ENCODE data around the gene TERT.
"Not testable (repeated sequence)": the region's sequence is repeated elsewhere in the genome, so short reads cannot be mapped to it uniquely, and the experiment has no call there.

The TERT gene

GRCh38 chr5:1277781-1278180, 17.1 kb downstream of the TERT start:
- DNase-seq, result no peak

DNA sequence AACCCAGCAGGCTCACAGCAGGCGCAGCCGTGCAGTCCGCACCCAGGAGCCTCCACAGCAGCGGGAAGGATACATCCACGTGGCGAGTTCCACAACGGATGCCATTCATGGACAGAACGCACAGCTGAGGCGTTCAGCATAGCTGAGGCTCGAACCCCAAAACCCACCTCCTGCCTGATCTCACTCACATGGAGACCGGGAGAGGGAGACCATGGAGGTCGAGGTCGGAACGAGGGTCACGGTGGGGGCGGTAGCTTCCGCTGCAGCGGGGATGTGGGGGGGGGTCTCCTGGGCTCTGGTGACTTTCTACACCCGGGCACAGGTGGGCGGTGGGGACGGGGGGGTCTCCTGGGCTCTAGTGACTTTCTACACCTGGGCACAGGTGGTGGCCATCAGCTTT, 17.5 kb downstream of the TERT start:
- DNase-seq, result no peak

- DNase-seq, result no peak
These were observed 17.9 kb downstream of the TERT start for GRCh38 chr5:1276930-1277329.

GRCh38 chr5:1275397-1276391, 19.2 kb downstream of the TERT start:
- DNase-seq, result not testable (repeated sequence)

DNA sequence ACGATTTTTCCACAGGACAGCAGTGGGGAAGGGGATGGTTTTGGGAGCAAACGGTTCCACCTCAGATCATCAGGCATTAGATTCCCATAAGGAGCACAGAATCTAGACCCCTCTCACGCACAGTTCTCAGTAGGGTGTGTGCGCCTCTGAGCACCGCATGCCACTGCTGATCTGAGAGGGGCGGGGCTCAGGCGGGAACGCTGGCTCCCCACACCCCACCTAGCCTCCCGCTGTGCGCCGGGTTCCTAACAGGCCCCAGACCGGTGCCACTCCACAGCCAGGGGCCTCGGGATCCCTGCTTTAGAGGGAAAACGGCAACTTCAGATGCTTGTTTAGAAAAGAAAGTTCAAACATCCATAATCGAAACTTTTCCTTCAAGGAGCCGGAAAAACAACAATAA, 20.4 kb downstream of the TERT start:
- no peak for DNase-seq

- DNase-seq, result no peak
These were observed 21.1 kb downstream of the TERT start for GRCh38 chr5:1273745-1274144.

DNA sequence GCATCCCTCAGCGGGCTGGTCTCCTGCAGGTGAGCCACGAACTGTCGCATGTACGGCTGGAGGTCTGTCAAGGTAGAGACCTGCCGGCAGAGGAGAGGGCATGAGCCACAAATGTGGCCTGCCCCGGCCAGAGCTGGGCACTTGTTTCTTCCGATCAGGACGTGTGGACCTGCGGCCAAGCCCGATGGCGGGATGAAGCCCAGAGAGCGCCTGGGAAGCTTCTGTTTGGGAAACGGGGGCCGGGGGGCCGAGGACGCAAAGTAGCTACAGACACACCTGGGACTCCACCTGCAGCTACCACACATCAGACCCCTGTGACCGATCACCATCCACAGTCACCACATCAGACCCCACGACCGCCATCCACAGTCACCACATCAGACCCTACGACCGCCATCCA, 22.7 kb downstream of the TERT start:
- DNase-seq, result no peak

GRCh38 chr5:1270933-1271914, 23.6 kb downstream of the TERT start:
- DNase-seq, result no peak

DNA sequence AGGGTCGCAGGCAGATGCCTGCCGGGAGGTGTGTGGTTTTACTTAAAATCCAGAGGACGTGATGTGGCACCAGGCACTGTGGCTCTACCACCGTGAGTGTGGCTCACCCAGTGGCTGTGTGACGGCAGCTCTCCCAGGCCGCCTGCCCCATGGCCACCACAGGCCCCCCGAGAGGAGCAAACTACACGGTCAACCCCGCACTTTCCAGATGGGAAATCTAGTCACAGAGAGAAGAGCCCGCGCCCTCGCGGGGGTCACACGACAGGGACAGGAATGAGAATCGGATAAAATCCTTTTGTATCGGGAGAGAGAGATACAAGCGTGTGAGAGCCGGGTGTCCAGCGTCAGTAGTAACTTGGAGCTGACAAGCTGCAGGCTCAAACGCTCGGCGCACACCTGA, 24.4 kb downstream of the TERT start:
- no peak for DNase-seq

GRCh38 chr5:1268666-1269065, 26.2 kb downstream of the TERT start:
- no peak for DNase-seq

GRCh38 chr5:1268056-1268455, 26.8 kb downstream of the TERT start:
- DNase-seq, result no peak

DNA sequence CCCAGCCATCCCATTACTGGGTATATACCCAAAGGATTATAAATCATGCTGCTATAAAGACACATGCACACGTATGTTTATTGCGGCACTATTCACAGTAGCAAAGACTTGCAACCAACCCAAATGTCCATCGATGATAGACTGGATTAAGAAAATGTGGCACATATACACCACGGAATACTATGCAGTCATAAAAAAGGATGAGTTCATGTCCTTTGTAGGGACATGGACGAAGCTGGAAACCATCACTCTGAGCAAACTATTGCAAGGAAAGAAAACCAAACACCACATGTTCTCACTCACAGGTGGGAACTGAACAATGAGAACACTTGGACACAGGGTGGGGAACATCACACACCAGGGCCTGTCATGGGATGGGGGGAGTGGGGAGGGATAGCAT, 27.4 kb downstream of the TERT start:
- DNase-seq, result not testable (repeated sequence)

- DNase-seq, result no peak
These were observed 28.1 kb downstream of the TERT start for GRCh38 chr5:1266791-1267190.

DNA sequence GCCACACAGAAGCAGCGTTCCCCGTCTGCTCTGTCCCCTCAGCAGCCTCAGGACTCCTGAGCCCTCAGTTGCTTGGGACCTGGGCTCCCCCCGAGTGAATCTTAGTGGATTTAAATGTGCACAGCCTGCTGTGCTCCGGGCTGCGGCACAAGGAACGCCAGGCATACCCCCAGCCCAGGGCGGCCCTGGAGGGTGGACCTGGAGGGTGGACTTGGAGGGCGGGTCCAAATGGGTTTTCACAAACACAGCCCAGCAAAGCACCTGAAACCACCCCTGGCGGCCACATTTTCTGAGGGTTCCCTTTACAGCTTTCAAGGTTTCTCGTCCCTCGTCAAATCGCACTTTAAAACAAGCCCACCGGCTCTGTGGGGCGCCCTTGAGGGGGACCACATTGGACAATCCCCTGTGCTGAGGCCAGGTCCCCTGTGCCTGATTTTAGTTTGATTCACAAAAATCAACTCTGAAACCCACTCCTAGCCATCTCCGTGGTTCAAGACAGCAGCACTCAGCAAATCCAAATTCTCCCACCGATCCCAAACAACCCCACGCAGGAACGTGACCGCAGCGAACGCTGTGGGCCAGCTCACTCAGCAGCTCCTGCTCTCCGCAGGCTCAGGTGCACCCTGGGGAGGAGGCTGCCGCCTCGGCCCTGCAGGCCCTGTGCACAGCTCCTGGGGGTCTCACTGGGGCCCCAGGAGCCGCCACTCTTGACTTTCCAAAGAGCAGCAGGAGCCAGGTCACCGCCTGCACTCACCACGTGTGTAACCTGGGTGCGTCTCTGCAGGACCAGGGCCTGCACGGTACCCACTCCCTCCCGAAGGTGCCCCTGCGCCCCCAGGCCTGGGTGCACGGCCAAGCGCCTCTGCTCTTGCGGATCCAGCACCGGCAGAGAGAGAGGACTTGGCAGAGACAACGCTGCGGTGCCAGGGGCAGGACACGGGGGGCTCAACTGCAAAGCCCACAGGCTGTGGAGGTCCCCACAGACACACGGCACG, 29.1 kb downstream of the TERT start:
- no peak for DNase-seq

- DNase-seq, result no peak
These were observed 29.8 kb downstream of the TERT start for GRCh38 chr5:1265026-1265425.

DNA sequence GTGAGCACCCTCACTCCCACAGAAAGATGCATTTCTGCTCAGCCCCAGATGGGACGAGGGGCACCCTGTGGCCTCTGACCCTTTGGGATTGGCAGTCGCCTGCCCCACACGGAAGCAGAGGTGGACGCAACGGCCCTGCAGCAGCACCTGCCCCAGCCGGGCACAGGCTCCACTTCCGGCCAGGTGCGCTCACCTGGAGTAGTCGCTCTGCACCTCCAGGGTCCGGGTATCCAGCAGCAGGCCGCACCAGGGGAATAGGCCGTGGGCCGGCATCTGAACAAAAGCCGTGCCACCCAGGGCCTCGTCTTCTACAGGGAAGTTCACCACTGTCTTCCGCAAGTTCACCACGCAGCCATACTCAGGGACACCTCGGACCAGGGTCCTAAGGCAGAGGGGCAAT, 30.7 kb downstream of the TERT start:
- DNase-seq, result no peak

GRCh38 chr5:1262381-1262780, 32.5 kb downstream of the TERT start:
- DNase-seq, result no peak

- no peak for DNase-seq
These were observed 33.2 kb downstream of the TERT start for GRCh38 chr5:1261643-1262042.

DNA sequence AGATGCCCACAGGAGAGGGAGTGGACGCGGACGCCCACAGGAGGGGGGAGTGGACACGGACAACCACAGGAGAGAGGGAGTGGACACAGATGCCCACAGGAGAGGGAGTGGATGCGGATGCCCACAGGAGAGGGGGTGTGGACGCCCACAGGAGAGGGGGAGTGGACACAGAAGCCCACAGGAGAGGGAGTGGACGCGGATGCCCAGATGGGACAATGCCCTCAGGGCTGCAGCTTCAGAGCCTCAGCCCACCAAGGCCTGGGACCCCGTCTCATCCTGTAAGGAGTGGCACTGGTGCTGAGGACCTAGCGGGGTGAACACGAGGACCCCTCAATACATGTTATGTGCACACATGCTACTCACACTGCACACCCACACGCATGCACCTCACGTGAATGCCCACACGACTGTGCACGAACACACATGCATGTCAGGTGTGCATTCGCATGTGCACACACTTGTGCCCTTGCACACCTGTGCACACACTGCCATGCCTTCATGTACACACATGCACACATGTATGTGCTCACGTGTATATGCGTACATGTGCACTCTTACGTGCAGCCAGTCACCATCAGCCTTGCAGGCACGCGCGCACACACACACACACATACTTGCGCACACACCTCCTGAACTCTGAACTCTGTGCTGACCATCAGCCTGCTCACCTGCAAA, 34.9 kb downstream of the TERT start:
- no peak for DNase-seq

- no peak for DNase-seq
These were observed 37.0 kb downstream of the TERT start for GRCh38 chr5:1257841-1258240.

DNA sequence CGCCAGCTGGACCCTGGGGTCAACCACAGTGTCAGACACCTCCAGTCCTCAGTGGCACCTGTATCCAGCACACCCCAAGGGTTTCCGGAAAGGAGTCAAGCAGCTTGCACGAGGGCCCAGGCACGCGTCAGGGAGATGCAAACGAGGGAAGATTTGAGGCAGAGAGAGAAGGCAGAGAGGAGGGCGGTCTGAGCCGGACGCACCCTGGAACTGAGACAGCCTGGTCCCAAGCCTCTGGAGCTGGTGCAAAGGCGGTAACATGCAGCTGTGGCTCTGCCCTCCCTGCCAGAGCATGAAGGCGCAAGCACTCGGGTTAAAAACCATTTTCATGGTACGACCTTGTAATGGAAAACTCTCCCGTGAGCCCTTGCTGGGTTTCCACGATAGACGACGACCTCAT, 37.5 kb downstream of the TERT start:
- no peak for DNase-seq

GRCh38 chr5:1256776-1257175, 38.1 kb downstream of the TERT start:
- no peak for DNase-seq
